ENCODE measurements around the gene PRR11.

The PRR11 gene

GRCh38 chr17:59181481-59181880, 25.9 kb downstream of the PRR11 start:
- no peak overlapping the region for H3K4me3 ChIP-seq (replicated peaks in 1 of 2; ENCODE audit: low read depth in 2 of 2, low read length in 2 of 2)
- no peak for DNase-seq (ENCODE audit: low read depth in 2 of 2)
- TF ChIP-seq CTCF (IDR thresholded peaks at IDR 0.05; ENCODE audit: low read depth, low read length), result no peak

- no peak for DNase-seq (ENCODE audit: low read depth in 2 of 2)
- no peak for TF ChIP-seq CTCF (IDR thresholded peaks at IDR 0.05; ENCODE audit: low read depth, low read length)
- H3K4me3 ChIP-seq (replicated peaks in 1 of 2; ENCODE audit: low read depth in 2 of 2, low read length in 2 of 2), result no peak overlapping the region
Observed at GRCh38 chr17:59185997-59186396, 30.5 kb downstream of the PRR11 start.

GRCh38 chr17:59186850-59187249, 31.3 kb downstream of the PRR11 start:
- DNase-seq (ENCODE audit: low read depth in 2 of 2), result peak in 1 of 2 donors; percentile 15
- no peak overlapping the region for H3K4me3 ChIP-seq (replicated peaks in 1 of 2; ENCODE audit: low read depth in 2 of 2, low read length in 2 of 2)
- no peak for TF ChIP-seq CTCF (IDR thresholded peaks at IDR 0.05; ENCODE audit: low read depth, low read length)

- no peak for TF ChIP-seq CTCF (IDR thresholded peaks at IDR 0.05; ENCODE audit: low read depth, low read length)
- no peak overlapping the region for H3K4me3 ChIP-seq (replicated peaks in 1 of 2; ENCODE audit: low read depth in 2 of 2, low read length in 2 of 2)
- no peak for DNase-seq (ENCODE audit: low read depth in 2 of 2)
Observed at GRCh38 chr17:59190806-59191205, 35.3 kb downstream of the PRR11 start.

- TF ChIP-seq CTCF (IDR thresholded peaks at IDR 0.05; ENCODE audit: low read depth, low read length), result no peak
- DNase-seq (ENCODE audit: low read depth in 2 of 2), result no peak
- H3K4me3 ChIP-seq (replicated peaks in 1 of 2; ENCODE audit: low read depth in 2 of 2, low read length in 2 of 2), result no peak overlapping the region
Observed at GRCh38 chr17:59193336-59193862, 37.9 kb downstream of the PRR11 start.

- TF ChIP-seq CTCF (IDR thresholded peaks at IDR 0.05; ENCODE audit: low read depth, low read length), result no peak
- no peak overlapping the region for H3K4me3 ChIP-seq (replicated peaks in 1 of 2; ENCODE audit: low read depth in 2 of 2, low read length in 2 of 2)
- DNase-seq (ENCODE audit: low read depth in 2 of 2), result no peak
Observed at GRCh38 chr17:59199398-59199797, 43.9 kb downstream of the PRR11 start.

- TF ChIP-seq CTCF (IDR thresholded peaks at IDR 0.05; ENCODE audit: low read depth, low read length), result no peak
- DNase-seq (ENCODE audit: low read depth in 2 of 2), result no peak
- H3K4me3 ChIP-seq (replicated peaks in 1 of 2; ENCODE audit: low read depth in 2 of 2, low read length in 2 of 2), result no peak overlapping the region
Observed at GRCh38 chr17:59202320-59202719, 46.8 kb downstream of the PRR11 start.
